SK-N-MC (cell line): ENCODE data around the gene COG5.
"Not testable (repeated sequence)": the region's sequence is repeated elsewhere in the genome, so short reads cannot be mapped to it uniquely, and the experiment has no call there.

ENCODE experiments used
- EZH2 ChIP-seq: fragments of 200-600 bp; sonication (generic); IDR thresholded peaks from one replicate; pipeline ENCODE4 v1.6.1; 2017; ENCODE audit warnings: antibody characterized with exemption
- FOXP2 ChIP-seq: optimal IDR thresholded peaks from 2 replicates; pipeline ENCODE3; 2011; ENCODE audit warnings: mild to moderate bottlenecking, moderate library complexity; ENCODE audit not compliant: insufficient read depth; ENCODE audit errors: extremely low read length, control extremely low read depth
- POLR2AphosphoS5 ChIP-seq: IDR thresholded peaks from 2 replicates; pipeline ENCODE4 v1.6.1; 2012; ENCODE audit warnings: mild to moderate bottlenecking, low read depth, low read length, borderline replicate concordance

DNA sequence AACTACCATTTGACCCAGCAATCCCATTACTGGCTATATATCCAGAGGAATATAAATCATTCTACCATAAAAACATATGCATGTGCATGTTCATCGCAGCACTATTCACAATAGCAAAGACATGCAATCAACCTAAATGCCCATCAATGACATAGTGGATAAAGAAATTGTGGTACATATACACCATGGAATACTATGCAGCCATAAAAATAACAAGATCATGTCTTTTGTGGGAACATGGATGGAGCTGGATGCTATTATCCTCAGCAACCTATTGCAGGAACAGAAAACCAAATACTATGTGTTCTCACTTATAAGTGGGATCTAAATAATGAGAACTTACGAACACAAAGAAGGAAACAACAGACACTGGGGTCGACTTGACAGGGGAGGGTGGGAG, 316.9 kb downstream of the COG5 start:
- not testable (repeated sequence) for TF ChIP-seq POLR2AphosphoS5, EZH2, FOXP2
